ENCODE measurements around the gene SLC24A4. TPM values are rescaled to one million over a fixed set of nuclear protein-coding genes. Genes with fewer than 3 reads are reported as not detected.

SLC24A4 gene
- total RNA-seq, 1 donor from 2014 or later: 0.52 TPM

- intact Hi-C loops (cut with micrococcal nuclease): no loop called here
- no peak for DNase-seq
- peak; percentile 75 for ATAC-seq
Measured at GRCh38 chr14:92503756-92504491, 181.0 kb downstream of the SLC24A4 start.

- intact Hi-C loops (cut with micrococcal nuclease): no loop called here
- ATAC-seq (no peak), DNase-seq (no peak)
Measured at GRCh38 chr14:92505826-92506225, 182.9 kb downstream of the SLC24A4 start.

GRCh38 chr14:92506231-92506630 is 183.3 kb downstream of the SLC24A4 start:
- intact Hi-C loops (cut with micrococcal nuclease): no loop called here

GRCh38 chr14:92507174-92507768 is 184.3 kb downstream of the SLC24A4 start:
- DNase-seq (peak; percentile 50), ATAC-seq (peak; percentile 39)
- intact Hi-C loops (cut with micrococcal nuclease): no loop called here

More at GRCh38 chr14:92506231-92506630, 183.3 kb downstream of the SLC24A4 start:
- no peak for ATAC-seq
- DNase-seq: no peak

GRCh38 chr14:92510972-92511371 is 188.0 kb downstream of the SLC24A4 start:
- DNase-seq (no peak), ATAC-seq (no peak)
- intact Hi-C loops (cut with micrococcal nuclease): no loop called here

DNA sequence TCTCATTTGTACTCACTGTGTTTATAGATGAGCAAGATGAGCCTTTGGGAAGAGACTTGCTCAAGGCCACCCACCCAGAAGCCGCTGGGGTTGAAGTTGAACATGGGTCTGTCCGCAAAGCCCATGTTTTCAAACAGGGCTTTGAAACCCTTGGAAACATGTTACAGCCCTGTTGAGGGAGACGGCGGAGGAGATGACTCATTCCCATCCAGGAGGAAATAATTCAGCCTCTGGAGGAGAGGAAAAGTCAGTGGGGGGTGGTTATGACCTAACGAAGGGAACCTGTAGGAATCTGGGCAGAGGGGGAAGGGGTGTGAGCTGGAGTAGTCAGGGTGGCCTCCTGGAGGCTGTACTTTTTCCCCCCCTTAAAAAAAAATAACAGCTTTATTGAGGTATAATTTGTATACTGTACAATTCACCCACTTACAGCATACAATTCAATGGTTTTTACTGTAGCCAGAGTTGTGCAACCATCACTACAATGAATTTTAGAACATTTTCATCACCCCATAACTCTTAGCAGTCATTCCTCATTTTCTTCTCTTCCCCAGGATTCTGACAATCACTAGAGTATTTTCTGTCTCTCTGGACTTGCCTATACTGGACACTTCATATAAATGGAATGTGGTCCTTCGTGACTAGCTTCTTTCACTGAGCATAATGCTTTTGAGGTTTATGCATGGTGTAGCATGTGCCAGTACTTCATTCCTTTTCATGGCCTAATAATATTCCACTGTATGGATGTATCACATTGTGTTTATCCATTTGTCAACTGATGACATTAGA is 188.7 kb downstream of the SLC24A4 start:
- ATAC-seq (no peak), DNase-seq (no peak)
- intact Hi-C loops (cut with micrococcal nuclease): no loop called here

DNA sequence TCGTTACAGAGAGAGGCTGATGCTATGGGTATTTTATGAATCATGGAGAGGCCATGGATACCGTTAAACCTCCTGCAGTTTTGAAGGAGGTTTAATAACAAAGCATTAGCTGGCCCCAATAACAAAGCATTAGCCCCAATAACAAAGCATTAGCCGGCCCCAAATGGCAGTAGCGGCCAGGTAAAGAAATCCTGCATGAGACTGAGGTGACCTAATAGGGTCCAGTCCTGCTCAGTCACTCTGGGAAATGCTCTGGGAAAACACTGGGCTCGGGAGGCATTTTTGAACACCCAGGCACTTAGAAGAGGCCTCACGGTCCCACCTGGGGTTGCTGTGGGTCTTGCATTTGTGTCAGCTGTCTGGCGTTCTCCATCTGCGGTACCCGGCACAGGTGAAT is 189.8 kb downstream of the SLC24A4 start:
- intact Hi-C loops (cut with micrococcal nuclease): no loop called here
- no peak for DNase-seq
- ATAC-seq: no peak

DNA sequence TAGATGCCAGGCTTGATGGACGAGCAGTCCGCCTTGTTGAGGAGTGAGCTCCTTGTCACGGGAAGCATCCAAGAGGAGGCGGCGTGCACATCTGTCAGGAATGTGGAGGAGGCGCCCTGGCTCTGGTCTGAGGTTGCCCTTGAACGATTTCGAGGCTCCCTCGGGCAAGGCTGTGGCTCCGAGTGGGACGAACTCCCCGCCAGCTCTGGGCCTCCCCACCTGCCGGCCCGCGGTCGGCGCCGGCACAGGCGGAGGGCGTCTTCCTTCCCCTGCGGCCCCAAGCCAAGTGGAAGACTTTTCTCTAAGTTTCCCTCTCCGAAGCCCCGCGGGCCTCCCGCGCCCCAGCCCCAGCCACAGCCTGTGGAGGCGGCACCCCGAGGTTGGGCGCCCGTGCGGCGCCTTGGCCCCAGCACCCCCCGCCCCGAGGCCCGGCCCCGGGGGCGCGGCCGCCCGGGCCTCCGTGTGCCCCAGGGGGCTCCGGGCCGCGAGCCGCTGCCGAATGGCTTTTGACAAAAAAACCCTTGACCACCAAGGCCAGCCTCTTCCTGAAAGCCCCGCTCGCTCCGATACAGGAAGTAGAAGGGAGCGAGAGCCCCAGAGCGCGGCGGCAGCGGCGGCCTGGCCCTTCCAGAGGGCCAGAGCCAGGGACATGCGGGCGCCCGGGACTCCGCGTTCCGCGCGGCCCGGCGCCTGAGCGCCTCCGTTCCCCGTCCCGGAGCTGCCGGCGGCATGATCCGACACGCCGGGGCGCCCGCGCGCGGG is 190.4 kb downstream of the SLC24A4 start, which contains the start of gene RIN3:
TSS of gene RIN3 (plus strand) at position 578 of the 762 bp plus-strand sequence. CDS start at position 730, 152 bp downstream.
- peak; percentile 80 for ATAC-seq
- intact Hi-C loops (cut with micrococcal nuclease): no loop called here
- peak; percentile 77 for DNase-seq

- intact Hi-C loops (cut with micrococcal nuclease): no loop called here
- peak; percentile 59 for DNase-seq
- ATAC-seq: peak; percentile 61
Measured at GRCh38 chr14:92513966-92514843, 191.2 kb downstream of the SLC24A4 start.

DNA sequence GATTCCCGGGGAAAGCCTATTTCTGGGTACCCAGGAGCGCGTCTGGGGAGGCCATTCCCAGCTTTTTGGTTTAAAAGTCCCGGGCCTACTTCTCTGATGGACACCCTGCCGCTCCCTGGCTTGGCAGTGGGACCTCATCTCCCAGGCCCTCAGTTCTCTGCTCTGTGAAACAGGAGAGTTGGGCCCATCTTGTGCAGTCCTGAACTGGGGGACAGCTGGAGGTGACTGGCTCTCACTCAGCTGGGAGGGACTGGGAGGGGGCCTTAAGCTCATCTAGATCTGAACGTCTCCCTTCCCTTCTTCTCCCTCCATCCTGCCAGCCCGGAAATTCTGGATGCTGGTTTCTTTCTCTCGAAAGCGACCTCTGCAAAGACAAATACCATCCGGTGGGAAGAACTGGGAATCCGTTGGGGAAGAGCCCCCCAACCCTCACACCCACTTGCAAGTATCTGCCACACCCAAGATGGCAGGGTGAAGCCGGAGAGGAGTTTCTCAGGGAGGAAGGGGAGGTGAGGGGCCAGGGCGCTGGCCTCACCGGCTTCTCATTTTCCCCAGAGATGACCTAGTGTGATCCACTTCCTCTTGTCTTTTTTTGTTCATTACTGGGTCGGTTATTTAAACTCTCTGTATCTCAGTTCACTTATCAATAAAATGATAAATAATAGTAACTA is 192.0 kb downstream of the SLC24A4 start:
- no peak for DNase-seq
- intact Hi-C loops (cut with micrococcal nuclease): no loop called here
- ATAC-seq: no peak

DNA sequence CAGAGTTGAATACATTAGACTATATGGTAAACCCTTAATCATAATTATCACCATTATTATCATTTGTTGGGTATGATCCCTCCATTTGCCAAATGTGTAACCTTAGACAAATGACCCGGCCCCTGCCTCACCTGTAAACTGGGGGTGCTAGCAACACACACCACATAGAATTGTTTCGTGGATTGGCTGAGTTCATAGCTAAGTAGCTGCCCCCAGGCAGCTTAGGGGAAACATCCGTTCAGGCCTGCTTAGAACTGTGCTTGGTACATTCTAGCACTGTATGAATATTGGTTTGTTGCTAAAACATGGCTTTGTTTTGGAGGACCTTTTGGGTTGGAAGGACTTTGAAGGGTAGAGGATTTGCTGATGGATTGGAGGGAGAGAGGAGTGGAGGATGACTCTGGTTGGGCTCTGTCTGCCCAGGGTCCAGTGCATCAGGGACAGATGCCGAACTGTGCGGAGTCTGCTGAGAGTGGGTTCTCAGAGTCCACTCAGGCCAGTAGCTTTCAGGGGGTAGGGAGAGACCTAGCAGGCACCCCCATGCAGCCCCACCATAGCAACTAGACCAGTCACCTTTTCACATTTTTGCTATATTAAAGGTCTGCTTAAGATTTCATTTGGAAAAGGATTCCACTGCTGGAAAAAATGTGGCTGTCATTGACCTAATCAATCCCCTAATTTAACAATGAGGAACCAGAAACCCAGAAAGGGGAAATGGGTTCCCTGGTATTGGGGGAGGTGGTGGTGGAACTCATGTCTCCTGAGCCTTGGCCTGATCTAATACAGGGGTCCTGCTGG is 192.8 kb downstream of the SLC24A4 start:
- no peak for DNase-seq
- ATAC-seq: no peak
- intact Hi-C loops (cut with micrococcal nuclease): no loop called here

- DNase-seq (no peak), ATAC-seq (no peak)
- intact Hi-C loops (cut with micrococcal nuclease): no loop called here
Measured at GRCh38 chr14:92516344-92516965, 193.5 kb downstream of the SLC24A4 start.

DNA sequence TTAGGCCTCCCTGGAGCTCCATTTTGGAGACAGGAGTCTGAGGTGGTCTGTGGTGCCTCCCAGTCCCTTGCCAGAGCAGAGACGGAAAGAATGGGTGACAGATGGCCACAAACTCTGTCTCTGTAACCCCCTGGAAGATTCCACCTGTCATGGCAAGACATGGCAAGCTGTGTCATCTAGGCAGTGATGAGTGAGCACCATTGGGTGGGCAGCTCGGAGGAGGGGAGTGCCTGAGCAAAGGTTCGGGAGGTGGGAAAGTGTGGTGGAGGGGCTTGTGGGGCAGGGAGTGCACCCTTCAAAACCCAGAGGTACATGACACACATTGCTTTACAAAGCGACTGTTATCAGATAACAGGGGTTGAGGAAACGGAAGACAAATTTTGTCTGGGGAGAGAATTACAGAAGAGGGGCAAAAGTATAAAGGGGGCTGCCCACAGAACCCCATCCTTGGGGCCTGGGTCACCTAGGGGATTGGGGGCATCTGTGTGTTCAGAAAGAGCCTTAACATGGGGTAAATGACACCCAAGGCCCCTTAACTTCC is 194.1 kb downstream of the SLC24A4 start:
- DNase-seq (no peak), ATAC-seq (no peak)
- intact Hi-C loops (cut with micrococcal nuclease): no loop called here

DNA sequence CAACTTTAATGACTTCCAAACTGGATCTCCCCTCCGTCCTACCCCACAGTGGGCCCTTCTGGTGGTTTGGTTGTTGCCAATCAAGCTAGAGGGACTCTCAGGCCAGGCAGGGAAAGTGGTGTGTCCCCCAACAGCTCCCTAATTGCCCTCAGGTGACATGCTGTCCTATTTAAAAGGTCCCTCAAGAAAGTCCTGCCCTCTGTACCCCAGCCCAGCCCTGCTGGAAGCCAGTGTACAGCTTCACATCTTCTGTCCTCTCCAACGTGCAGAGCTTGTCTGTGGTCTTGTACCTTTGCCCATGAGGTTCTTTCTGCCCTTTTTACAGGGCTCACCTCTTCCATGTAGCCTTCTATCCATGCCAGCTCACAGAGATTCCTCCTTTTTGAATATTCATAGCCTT is 194.8 kb downstream of the SLC24A4 start:
- no peak for DNase-seq
- intact Hi-C loops (cut with micrococcal nuclease): no loop called here
- ATAC-seq: no peak

DNA sequence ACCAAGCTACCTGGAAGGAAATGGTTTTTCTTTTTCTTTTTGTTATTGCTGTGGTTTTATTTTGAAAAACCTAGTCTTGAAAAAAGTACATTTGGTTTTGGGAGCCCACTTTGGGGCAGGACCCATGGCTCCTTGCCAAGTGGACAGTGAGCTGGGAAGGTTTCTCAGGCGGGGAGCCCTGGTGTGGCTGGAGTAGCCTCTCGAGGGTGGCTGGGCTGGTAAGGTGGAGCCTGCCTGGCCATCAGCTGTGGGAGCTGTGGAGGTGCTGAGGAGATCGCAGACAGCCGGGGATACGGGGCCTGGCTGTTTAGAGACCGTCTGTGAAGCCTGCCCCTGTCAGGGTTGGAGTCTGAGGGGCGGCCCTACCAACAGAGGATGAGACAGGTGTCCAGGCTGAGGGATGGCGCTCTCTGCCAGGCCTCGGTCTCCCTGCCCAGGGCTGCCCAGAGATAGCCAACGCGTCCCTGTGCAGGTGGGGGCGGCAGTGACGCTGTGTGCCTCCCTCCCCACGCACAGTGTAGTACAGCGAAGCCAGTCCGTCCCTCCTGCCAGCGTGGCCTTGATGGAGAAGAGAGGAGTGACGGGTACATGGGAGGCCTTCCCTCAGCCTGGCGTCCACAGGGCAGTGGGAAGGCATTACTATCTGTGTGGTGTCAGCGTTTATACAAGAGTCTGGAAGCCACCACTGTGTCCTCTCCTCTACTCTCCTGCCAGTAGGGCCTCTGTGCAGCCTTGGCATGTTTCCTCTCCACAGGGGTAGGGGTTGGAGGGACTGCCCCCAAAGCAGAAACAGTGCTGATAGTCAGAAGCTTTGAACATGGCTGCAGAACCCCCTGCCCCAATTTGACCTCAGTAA is 196.5 kb downstream of the SLC24A4 start:
- DNase-seq (no peak), ATAC-seq (no peak)
- intact Hi-C loops (cut with micrococcal nuclease): no loop called here

Measured in left ventricle myocardium superior (tissue), 1 donor.